Prostate gland (tissue), 2 donors: ENCODE measurements around the gene ADM5. TPM values are rescaled to one million over a fixed set of nuclear protein-coding genes. Genes with fewer than 3 reads are reported as not detected.
A peak's percentile ranks its signal among the peaks of the same experiment; 100 is the strongest.

Experiments used
- DNase-seq: peaks from one replicate; pipeline ENCODE4 v3.0.0-alpha.2; 2019; ENCODE audit warnings: low spot score
- H3K27ac ChIP-seq, 2 donors: fragments of 200-600 bp; sonication (generic); 2 replicates each; pipeline ENCODE4 v1.5.1; 2017 to 2019
- H3K27me3 ChIP-seq: fragments of 200-600 bp; sonication (generic); replicated peaks from 2 replicates; pipeline ENCODE4 v1.5.1; 2019; ENCODE audit not compliant: insufficient read depth
- H3K36me3 ChIP-seq, 2 donors: fragments of 200-600 bp; sonication (generic); 1 replicate in 1 of 2; 2 replicates in 1 of 2; pipeline versions ENCODE4 v1.5.1 to v1.8.1; 2017 to 2019
- H3K4me1 ChIP-seq: fragments of 200-600 bp; sonication (generic); replicated peaks from 2 replicates; pipeline ENCODE4 v1.5.1; 2019
- H3K4me3 ChIP-seq, 2 donors: fragments of 200-600 bp; sonication (generic); 2 replicates each; pipeline ENCODE4 v1.5.1; 2017 to 2019
- H3K9me3 ChIP-seq: fragments of 200-600 bp; sonication (generic); 2 replicates; pipeline ENCODE4 v1.5.1; 2017
- POLR2A ChIP-seq: fragments of 450-650 bp; IDR thresholded peaks from one replicate; pipeline ENCODE4 v1.6.1; 2016; ENCODE audit warnings: antibody characterized with exemption, mild to moderate bottlenecking
- POLR2AphosphoS5 ChIP-seq: sonication (generic); formaldehyde crosslinking; IDR thresholded peaks from one replicate; pipeline ENCODE4 v1.6.1; 2017; ENCODE audit warnings: antibody characterized with exemption
- whole genome bisulfite sequencing: methylation state at CpG from one replicate; pipeline ENCODE4 v1.1.5; 2018; 5-methylcytosine and 5-hydroxymethylcytosine counted together
- intact Hi-C: fragments of 100-400 bp; cut with DNase I; formaldehyde crosslinking; loops from one replicate; pipeline ENCODE4 v1.14.2; 2022
- total RNA-seq, 2 donors: library from RNA; depleted of rRNA; stranded (reverse); fragments of >200 nt; gene quantifications; one replicate each; pipeline ENCODE4 v1.1.0, GENCODE V29; 2016
- TF ChIP-seq, protein P1 (sequence below), 4 experiments: fragments of 200-600 bp in 2 of 4; fragments of 450-650 bp in 2 of 4; sonication (generic) in 2 of 4; IDR thresholded peaks; 1 replicate in 3 of 4; 2 replicates in 1 of 4; pipeline ENCODE4 v1.5.1; 2016 to 2019; ENCODE audit warnings: antibody characterized with exemption in 4 of 4, mild to moderate bottlenecking in 2 of 4, moderate library complexity in 2 of 4

Gene ADM5
- total RNA-seq, 2 donors from 2014 or later: 0.68 to 6.1 TPM

DNA sequence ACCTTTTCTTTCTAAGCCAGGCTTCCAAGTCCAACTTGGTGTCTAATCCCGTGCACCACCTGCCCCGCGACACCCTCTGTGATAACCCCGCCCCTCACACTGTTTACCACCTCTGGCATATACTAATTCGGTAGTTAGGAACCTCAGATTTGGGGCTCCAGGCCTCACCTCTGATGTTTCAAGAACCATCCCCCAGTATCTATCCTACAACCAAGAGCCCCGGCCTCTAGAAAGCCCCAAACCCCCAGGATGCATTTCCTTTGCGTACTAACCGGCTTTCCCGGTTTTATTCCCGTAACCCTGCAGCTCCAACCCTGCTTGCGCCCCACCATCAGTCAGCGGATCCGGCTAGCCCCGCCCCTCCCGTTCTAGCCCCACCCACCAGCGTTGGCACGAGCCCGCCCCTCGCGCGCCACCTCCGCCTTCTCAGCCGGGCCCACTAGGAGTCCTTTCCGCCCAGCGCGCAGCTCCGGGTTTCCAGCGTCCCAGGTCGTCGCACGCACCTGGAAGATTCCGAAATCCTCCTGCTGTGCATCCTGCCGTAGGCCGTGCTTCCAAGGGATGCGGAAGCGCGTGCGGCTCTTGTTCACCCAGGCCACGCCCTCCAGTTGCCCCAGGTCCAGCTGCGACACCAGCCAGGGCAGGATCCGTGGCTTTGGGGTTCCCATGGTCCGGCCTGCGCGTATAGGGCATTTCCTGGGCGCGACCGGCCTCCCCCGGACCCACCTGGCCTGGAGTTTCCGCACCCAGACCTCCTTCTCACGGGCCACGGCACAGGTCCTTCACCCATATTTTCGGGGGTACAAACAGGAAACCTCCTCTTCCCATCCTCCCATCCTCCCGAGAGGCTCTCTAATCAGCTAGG lies 25.0 kb upstream of the ADM5 start:
- Histone ChIP-seq H3K4me1 (peaks cover 13% of the 10 kb centered on the region), H3K27ac (peak overlapping the region; percentile 81 to 89), H3K27me3 (no peaks in the 10 kb centered on the region), H3K4me3 (peak overlapping the region; percentile 53 to 63), H3K9me3 (no peaks in the 10 kb centered on the region), H3K36me3 (peaks cover 3 to 11% of the 10 kb centered on the region in 2 donors)
- under 1% methylated on average over 51 of the region's 53 CpGs for WGBS
- TF ChIP-seq, protein P1, sequence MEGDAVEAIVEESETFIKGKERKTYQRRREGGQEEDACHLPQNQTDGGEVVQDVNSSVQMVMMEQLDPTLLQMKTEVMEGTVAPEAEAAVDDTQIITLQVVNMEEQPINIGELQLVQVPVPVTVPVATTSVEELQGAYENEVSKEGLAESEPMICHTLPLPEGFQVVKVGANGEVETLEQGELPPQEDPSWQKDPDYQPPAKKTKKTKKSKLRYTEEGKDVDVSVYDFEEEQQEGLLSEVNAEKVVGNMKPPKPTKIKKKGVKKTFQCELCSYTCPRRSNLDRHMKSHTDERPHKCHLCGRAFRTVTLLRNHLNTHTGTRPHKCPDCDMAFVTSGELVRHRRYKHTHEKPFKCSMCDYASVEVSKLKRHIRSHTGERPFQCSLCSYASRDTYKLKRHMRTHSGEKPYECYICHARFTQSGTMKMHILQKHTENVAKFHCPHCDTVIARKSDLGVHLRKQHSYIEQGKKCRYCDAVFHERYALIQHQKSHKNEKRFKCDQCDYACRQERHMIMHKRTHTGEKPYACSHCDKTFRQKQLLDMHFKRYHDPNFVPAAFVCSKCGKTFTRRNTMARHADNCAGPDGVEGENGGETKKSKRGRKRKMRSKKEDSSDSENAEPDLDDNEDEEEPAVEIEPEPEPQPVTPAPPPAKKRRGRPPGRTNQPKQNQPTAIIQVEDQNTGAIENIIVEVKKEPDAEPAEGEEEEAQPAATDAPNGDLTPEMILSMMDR (IDR thresholded peaks at IDR 0.05): peak in 2 of 4 experiments; percentile 37 to 59
- TF ChIP-seq POLR2A (peak; percentile 71), POLR2AphosphoS5 (peak; percentile 81)
- DNase-seq: peak; percentile 91
- intact Hi-C loops: no loop called here

DNA sequence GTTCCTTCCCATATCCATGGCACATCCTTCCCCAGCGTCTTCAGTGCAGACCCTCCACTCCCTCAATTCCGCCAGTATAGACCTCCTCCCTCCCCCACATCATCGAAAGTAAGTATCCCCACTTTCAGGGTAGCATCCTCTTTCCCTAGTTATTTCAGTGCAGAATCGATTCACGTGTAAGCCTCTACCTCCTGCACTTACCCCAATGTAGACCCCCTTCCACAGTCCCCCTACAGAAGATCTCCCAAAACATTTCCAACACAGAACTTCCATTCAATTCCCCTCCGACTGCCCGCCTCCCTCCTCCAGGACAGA lies 24.4 kb upstream of the ADM5 start:
- peak overlapping the region; percentile 81 to 89 for H3K27ac ChIP-seq
- DNase-seq: no peak
- WGBS: under 1% methylated on average over 7 of the region's 7 CpGs
- intact Hi-C loops: no loop called here
- TF ChIP-seq, protein P1 (IDR thresholded peaks at IDR 0.05): no peak
- no peak for TF ChIP-seq POLR2A
- no peak for TF ChIP-seq POLR2AphosphoS5
- H3K36me3 ChIP-seq: peaks cover 3 to 7% of the 10 kb centered on the region in 2 donors
- H3K27me3 ChIP-seq: no peaks in the 10 kb centered on the region
- H3K4me3 ChIP-seq: peak overlapping the region; percentile 53 to 63
- no peaks in the 10 kb centered on the region for H3K9me3 ChIP-seq
- peaks cover 13% of the 10 kb centered on the region for H3K4me1 ChIP-seq

DNA sequence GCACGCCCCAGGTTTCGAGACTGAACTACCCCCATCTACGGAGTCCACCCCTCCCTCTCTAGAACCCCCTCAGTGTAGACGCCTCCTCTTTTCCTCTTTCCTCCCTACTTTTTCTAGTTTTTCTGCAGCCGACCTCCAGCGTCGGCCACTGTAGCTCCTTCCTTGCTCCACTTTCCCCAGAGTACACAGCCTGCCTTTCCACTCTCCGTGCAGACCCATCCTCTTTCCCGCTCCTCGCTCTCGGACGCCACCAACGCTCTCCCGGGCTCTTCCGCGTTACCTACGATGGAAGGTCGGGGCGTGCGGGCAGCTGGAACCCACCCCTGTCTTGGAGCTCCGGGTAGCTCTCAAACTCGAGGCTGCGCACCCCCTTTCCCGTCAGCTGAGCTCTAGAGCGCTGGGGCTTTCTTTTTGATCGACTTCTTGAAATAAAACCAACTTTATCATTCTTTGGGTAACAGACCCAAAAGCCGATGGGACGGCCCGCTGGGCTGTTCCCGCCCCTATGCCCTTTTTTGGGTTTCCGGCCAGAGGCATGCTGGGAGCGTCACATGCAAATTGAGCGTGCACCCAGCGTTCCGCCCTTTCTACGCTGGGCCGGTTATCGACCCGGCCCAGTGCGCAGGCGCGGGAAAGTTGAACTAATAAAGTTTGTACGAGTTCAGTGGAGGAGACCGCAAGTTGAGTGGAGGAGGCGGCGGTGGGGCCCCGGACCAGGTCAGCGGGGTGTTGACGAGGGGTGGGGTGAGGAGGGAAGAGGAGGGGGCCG lies 23.9 kb upstream of the ADM5 start, which contains the start of the genes BCL2L12 and IRF3:
Gene BCL2L12 (plus strand): TSS at position 583 of the 769 bp plus-strand sequence. CDS start 760 bp downstream, outside the sequence.
Gene IRF3 (minus strand): TSS at position 507 of the 769 bp plus-strand sequence. CDS start 1,019 bp downstream, outside the sequence.
- intact Hi-C loops: no loop called here
- Histone ChIP-seq H3K4me3 (peak within 1 kb of the TSS; percentile 53 to 63), H3K27me3 (no peaks in the 10 kb centered on the region), H3K36me3 (peaks cover 3 to 7% of the 10 kb centered on the region in 2 donors), H3K4me1 (peaks cover 13% of the 10 kb centered on the region), H3K27ac (peak within 1 kb of the TSS; percentile 81 to 89), H3K9me3 (no peaks in the 10 kb centered on the region)
- peak; percentile 97 for DNase-seq
- peak; percentile 100 for TF ChIP-seq POLR2AphosphoS5
- TF ChIP-seq, protein P1 (IDR thresholded peaks at IDR 0.05): peak in 1 of 4 experiments; percentile 18
- TF ChIP-seq POLR2A: peak; percentile 73
- under 1% methylated on average over 50 of the region's 50 CpGs for WGBS

DNA sequence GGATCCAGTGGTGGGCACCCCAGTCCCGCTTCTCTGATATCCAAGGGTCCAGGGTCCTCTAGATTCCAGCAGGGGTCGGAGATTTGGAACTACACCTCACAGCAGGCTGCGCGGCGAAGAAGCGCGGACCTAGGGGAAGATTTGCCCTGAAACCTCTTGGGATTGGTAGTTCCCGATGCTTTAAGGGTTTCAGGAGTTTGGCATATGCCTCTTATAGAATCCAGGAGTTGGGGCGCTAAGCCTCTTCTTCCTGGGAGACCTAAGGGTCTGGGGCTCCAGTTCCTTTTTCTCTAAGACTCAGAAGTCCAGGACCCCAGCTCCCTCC lies 23.3 kb upstream of the ADM5 start:
- H3K36me3 ChIP-seq: peaks cover 3 to 7% of the 10 kb centered on the region in 2 donors
- no peaks in the 10 kb centered on the region for H3K27me3 ChIP-seq
- DNase-seq: no peak
- peaks cover 13% of the 10 kb centered on the region for H3K4me1 ChIP-seq
- peak overlapping the region; percentile 53 to 63 for H3K4me3 ChIP-seq
- no peaks in the 10 kb centered on the region for H3K9me3 ChIP-seq
- H3K27ac ChIP-seq: peak overlapping the region; percentile 81 to 89
- TF ChIP-seq POLR2AphosphoS5: no peak
- TF ChIP-seq, protein P1 (IDR thresholded peaks at IDR 0.05): no peak
- TF ChIP-seq POLR2A: no peak
- 0% methylated on average over 9 of the region's 9 CpGs for WGBS
- intact Hi-C loops: no loop called here
